Measurements from ENCODE around the gene PRKCB. TPM values are rescaled to one million over a fixed set of nuclear protein-coding genes. Genes with fewer than 3 reads are reported as not detected.

Gene PRKCB
- total RNA-seq, 1 donor from 2014 or later, result 0.38 TPM

DNA sequence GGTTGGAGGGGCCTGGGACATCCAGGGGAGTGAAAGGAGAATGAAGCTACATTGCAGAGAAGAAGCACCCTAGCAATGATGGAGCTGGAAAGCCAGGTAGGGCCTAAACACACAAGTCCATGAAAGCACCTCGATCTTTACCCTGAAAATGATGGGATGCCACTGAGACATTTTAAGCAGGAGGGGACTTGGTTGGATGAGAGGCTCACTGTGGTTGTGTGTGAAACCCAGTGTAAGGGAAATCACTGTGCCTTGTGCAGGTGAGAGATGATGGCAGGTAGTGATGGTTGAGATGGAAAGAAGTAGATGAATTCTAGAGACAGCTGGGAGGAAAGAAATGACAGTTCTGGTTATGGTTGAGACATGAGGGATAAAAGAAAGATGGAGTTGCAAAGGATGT is 287.5 kb downstream of the PRKCB start:
- no peak for TF ChIP-seq CTCF (IDR thresholded peaks at IDR 0.05; ENCODE audit: unreplicated experiment)
- Mint-ChIP-seq H3K9me3 (no peaks in the 10 kb centered on the region), H3K27ac (no peak overlapping the region), H3K27me3 (ENCODE audit: low read depth) (peaks cover 57% of the 10 kb centered on the region), H3K4me1 (no peaks in the 10 kb centered on the region), H3K4me3 (no peak overlapping the region), H3K36me3 (no peaks in the 10 kb centered on the region)
- no peak for DNase-seq (ENCODE audit: low spot score in 2 of 2, unreplicated experiment in 2 of 2)

GRCh38 chr16:24124291-24124690 is 288.5 kb downstream of the PRKCB start:
- H3K4me3 Mint-ChIP-seq, result no peak overlapping the region
- no peak overlapping the region for H3K27ac Mint-ChIP-seq
- TF ChIP-seq CTCF (IDR thresholded peaks at IDR 0.05; ENCODE audit: unreplicated experiment), result no peak
- H3K4me1 Mint-ChIP-seq, result no peaks in the 10 kb centered on the region
- no peak for DNase-seq (ENCODE audit: low spot score in 2 of 2, unreplicated experiment in 2 of 2)
- peaks cover 51% of the 10 kb centered on the region for H3K27me3 Mint-ChIP-seq (ENCODE audit: low read depth)
- no peaks in the 10 kb centered on the region for H3K36me3 Mint-ChIP-seq
- no peaks in the 10 kb centered on the region for H3K9me3 Mint-ChIP-seq

DNA sequence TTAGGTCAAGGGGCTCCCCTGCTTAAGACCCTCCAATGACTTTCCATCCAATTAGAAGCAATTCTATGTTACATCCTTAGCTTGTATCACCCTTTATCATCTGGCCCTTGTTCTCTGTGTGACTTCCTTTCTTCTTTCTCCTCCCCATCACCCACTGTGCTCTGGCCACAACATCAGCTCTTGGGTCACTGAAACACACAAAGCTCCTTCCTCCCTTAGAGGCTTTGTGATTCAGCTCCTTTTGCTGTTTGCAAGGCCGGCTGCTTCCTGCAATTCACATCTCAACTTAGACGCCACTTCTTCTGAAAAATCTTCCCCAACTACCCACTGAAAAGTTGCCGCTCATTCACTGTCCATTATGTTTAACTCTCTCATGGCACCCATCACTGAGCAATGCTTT is 289.4 kb downstream of the PRKCB start:
- Mint-ChIP-seq H3K4me3 (no peak overlapping the region), H3K4me1 (no peaks in the 10 kb centered on the region), H3K36me3 (no peaks in the 10 kb centered on the region), H3K27me3 (ENCODE audit: low read depth) (peaks cover 48% of the 10 kb centered on the region), H3K27ac (no peak overlapping the region), H3K9me3 (no peaks in the 10 kb centered on the region)
- no peak for TF ChIP-seq CTCF (IDR thresholded peaks at IDR 0.05; ENCODE audit: unreplicated experiment)
- no peak for DNase-seq (ENCODE audit: low spot score in 2 of 2, unreplicated experiment in 2 of 2)

GRCh38 chr16:24129412-24129918 is 293.7 kb downstream of the PRKCB start:
- no peak for TF ChIP-seq CTCF (IDR thresholded peaks at IDR 0.05; ENCODE audit: unreplicated experiment)
- no peak overlapping the region for H3K27ac Mint-ChIP-seq
- no peaks in the 10 kb centered on the region for H3K36me3 Mint-ChIP-seq
- H3K9me3 Mint-ChIP-seq, result no peaks in the 10 kb centered on the region
- no peaks in the 10 kb centered on the region for H3K4me1 Mint-ChIP-seq
- peaks cover 32% of the 10 kb centered on the region for H3K27me3 Mint-ChIP-seq (ENCODE audit: low read depth)
- DNase-seq (ENCODE audit: low spot score in 2 of 2, unreplicated experiment in 2 of 2), result no peak
- H3K4me3 Mint-ChIP-seq, result no peak overlapping the region

GRCh38 chr16:24130494-24131085 is 294.8 kb downstream of the PRKCB start:
- TF ChIP-seq CTCF (IDR thresholded peaks at IDR 0.05; ENCODE audit: unreplicated experiment), result no peak
- Mint-ChIP-seq H3K4me1 (no peaks in the 10 kb centered on the region), H3K27me3 (ENCODE audit: low read depth) (peaks cover 23% of the 10 kb centered on the region), H3K36me3 (no peaks in the 10 kb centered on the region), H3K4me3 (no peak overlapping the region), H3K27ac (no peak overlapping the region), H3K9me3 (no peaks in the 10 kb centered on the region)
- no peak for DNase-seq (ENCODE audit: low spot score in 2 of 2, unreplicated experiment in 2 of 2)

Data from mesothelial cell of epicardium (in vitro differentiated cells).